Neutrophil (primary cell): ENCODE data around the gene ZNF791.

Experiments
- H3K27ac ChIP-seq: fragments of 200-600 bp; sonication (generic); 2 replicates; pipeline ENCODE4 v1.5.1; 2016; ENCODE audit warnings: mild to moderate bottlenecking, moderate library complexity
- H3K27me3 ChIP-seq: fragments of 200-600 bp; sonication (generic); 2 replicates; pipeline ENCODE4 v1.6.0; 2016; ENCODE audit warnings: mild to moderate bottlenecking
- H3K36me3 ChIP-seq: fragments of 200-600 bp; sonication (generic); 2 replicates; pipeline ENCODE4 v1.5.1; 2017
- H3K4me1 ChIP-seq, 2 experiments: fragments of 200-600 bp in 1 of 2; sonication (generic) in 1 of 2; 1 replicate in 1 of 2; 2 replicates in 1 of 2; pipeline versions ENCODE4 v1.5.1 to v1.6.1; 2013 to 2016; ENCODE audit warnings: low read depth in 1 of 2, low read length in 1 of 2, mild to moderate bottlenecking in 1 of 2, moderate library complexity in 1 of 2; ENCODE audit not compliant: control insufficient read depth in 1 of 2, insufficient read depth in 1 of 2
- H3K4me3 ChIP-seq, 2 experiments: fragments of 200-600 bp in 1 of 2; sonication (generic) in 1 of 2; 1 replicate in 1 of 2; 2 replicates in 1 of 2; pipeline ENCODE4 v1.5.1; 2013 to 2016; ENCODE audit warnings: low read depth in 1 of 2, low read length in 1 of 2, mild to moderate bottlenecking in 1 of 2, moderate library complexity in 1 of 2
- H3K9me3 ChIP-seq: fragments of 200-600 bp; sonication (generic); 2 replicates; pipeline ENCODE4 v1.5.1; 2016
- CTCF ChIP-seq: fragments of 200-600 bp; sonication (generic); IDR thresholded peaks from 2 replicates; pipeline ENCODE4 v1.5.1; 2016; ENCODE audit warnings: antibody characterized with exemption

ZNF791 gene

GRCh38 chr19:12580180-12580694 lies 30.5 kb upstream of the ZNF791 start:
- Histone ChIP-seq H3K4me1 (no peaks in the 10 kb centered on the region), H3K9me3 (peaks cover 18% of the 10 kb centered on the region), H3K27ac (no peak overlapping the region), H3K4me3 (no peak overlapping the region), H3K36me3 (peaks cover 29% of the 10 kb centered on the region), H3K27me3 (no peaks in the 10 kb centered on the region)
- no peak for TF ChIP-seq CTCF

GRCh38 chr19:12581100-12581499 lies 29.6 kb upstream of the ZNF791 start:
- TF ChIP-seq CTCF, result no peak
- Histone ChIP-seq H3K9me3 (peaks cover 18% of the 10 kb centered on the region), H3K4me1 (no peaks in the 10 kb centered on the region), H3K4me3 (no peak overlapping the region), H3K36me3 (peaks cover 29% of the 10 kb centered on the region), H3K27me3 (no peaks in the 10 kb centered on the region), H3K27ac (no peak overlapping the region)

- Histone ChIP-seq H3K9me3 (no peaks in the 10 kb centered on the region), H3K27me3 (no peaks in the 10 kb centered on the region), H3K27ac (no peak overlapping the region), H3K36me3 (peaks cover 18% of the 10 kb centered on the region), H3K4me3 (no peak overlapping the region), H3K4me1 (no peaks in the 10 kb centered on the region)
- no peak for TF ChIP-seq CTCF
These were observed 14.2 kb upstream of the ZNF791 start for GRCh38 chr19:12596485-12596884.

GRCh38 chr19:12596927-12597548 lies 13.7 kb upstream of the ZNF791 start:
- Histone ChIP-seq H3K36me3 (peaks cover 16% of the 10 kb centered on the region), H3K4me3 (no peak overlapping the region), H3K27ac (no peak overlapping the region), H3K4me1 (no peaks in the 10 kb centered on the region), H3K27me3 (no peaks in the 10 kb centered on the region), H3K9me3 (no peaks in the 10 kb centered on the region)
- TF ChIP-seq CTCF, result no peak

GRCh38 chr19:12597594-12597993 lies 13.1 kb upstream of the ZNF791 start:
- Histone ChIP-seq H3K36me3 (peaks cover 17% of the 10 kb centered on the region), H3K9me3 (no peaks in the 10 kb centered on the region), H3K4me3 (no peak overlapping the region), H3K27me3 (no peaks in the 10 kb centered on the region), H3K4me1 (no peaks in the 10 kb centered on the region), H3K27ac (no peak overlapping the region)
- TF ChIP-seq CTCF, result no peak
